Measurements from ENCODE around the gene NCLN.

GRCh38 chr19:3196064-3196932, 10.6 kb downstream of the NCLN start:
- TF ChIP-seq POLR2AphosphoS5 (IDR thresholded peaks at IDR 0.05) (no peak), CTCF (IDR thresholded peaks at IDR 0.05) (no peak), POLR2A (IDR thresholded peaks at IDR 0.05) (no peak), EP300 (IDR thresholded peaks at IDR 0.05) (no peak)

Data from stomach (tissue), 4 donors.